OCI-LY7 (cell line): ENCODE results near the gene FOLR1. TPM values are rescaled to one million over a fixed set of nuclear protein-coding genes. Genes with fewer than 3 reads are reported as not detected.
"Not testable (repeated sequence)": the region's sequence is repeated elsewhere in the genome, so short reads cannot be mapped to it uniquely, and the experiment has no call there.

Experiments
- BruUV-seq: library from RNA; stranded (reverse); fragments of 400-500 nt; replicated peaks from 2 replicates; lab custom pipeline; 2021; lab: Mats Ljungman, UMichigan
- CTCF ChIA-PET: fragments of 300-600 bp; sonication (Branson Sonifier 250); formaldehyde crosslinking; loops from one replicate; lab custom pipeline; 2022; ENCODE audit warnings: antibody characterized with exemption; ENCODE audit not compliant: unreplicated experiment; lab: Charles Lee
- POLR2A ChIA-PET: fragments of 300-600 bp; sonication (Branson Sonifier 250); formaldehyde crosslinking; loops from one replicate; lab custom pipeline; 2022; ENCODE audit warnings: antibody characterized with exemption; lab: Charles Lee
- DNase-seq: peaks from one replicate; pipeline ENCODE4 v3.0.0-alpha.2; 2015; ENCODE audit warnings: low spot score
- H2AFZ ChIP-seq: fragments of 200-600 bp; sonication (generic), shearing (Covaris generic); 2 replicates; pipeline ENCODE4 v1.6.1; 2014; ENCODE audit warnings: mild to moderate bottlenecking, antibody characterized with exemption, low read length, moderate library complexity
- H3K27ac ChIP-seq: fragments of 200-600 bp; sonication (generic); 2 replicates; pipeline ENCODE4 v1.5.1; 2014; ENCODE audit warnings: mixed run types, low read depth, mild to moderate bottlenecking, moderate library complexity, low read length, inconsistent platforms; ENCODE audit not compliant: poor library complexity, severe bottlenecking
- H3K36me3 ChIP-seq: fragments of 200-600 bp; sonication (generic); 2 replicates; pipeline ENCODE4 v1.6.1; 2014; ENCODE audit warnings: mild to moderate bottlenecking, antibody characterized with exemption, low read length, moderate library complexity, mixed read lengths; ENCODE audit not compliant: insufficient read depth
- H3K4me1 ChIP-seq: fragments of 200-600 bp; sonication (generic); 2 replicates; pipeline ENCODE4 v1.5.1; 2014; ENCODE audit warnings: mild to moderate bottlenecking, low read length; ENCODE audit not compliant: insufficient read depth, poor library complexity, severe bottlenecking
- H3K4me2 ChIP-seq: fragments of 200-600 bp; sonication (generic); 2 replicates; pipeline ENCODE4 v1.6.1; 2014; ENCODE audit warnings: mild to moderate bottlenecking, low read length
- H3K4me3 ChIP-seq: fragments of 200-600 bp; sonication (generic); 2 replicates; pipeline ENCODE4 v1.5.1; 2014; ENCODE audit warnings: mild to moderate bottlenecking, low read depth, low read length; ENCODE audit not compliant: poor library complexity, severe bottlenecking
- H3K79me2 ChIP-seq: fragments of 200-600 bp; sonication (generic); 2 replicates; pipeline ENCODE4 v1.6.1; 2016; ENCODE audit warnings: low read depth, mild to moderate bottlenecking, low read length, moderate library complexity, mixed read lengths; ENCODE audit not compliant: insufficient read depth
- H3K9me2 ChIP-seq: fragments of 200-600 bp; sonication (generic); 2 replicates; pipeline ENCODE4 v1.6.1; 2016; ENCODE audit warnings: mild to moderate bottlenecking, low read length, mixed read lengths; ENCODE audit not compliant: insufficient read depth
- H3K9me3 ChIP-seq: fragments of 200-600 bp; sonication (generic); 2 replicates; pipeline ENCODE4 v1.6.1; 2014; ENCODE audit warnings: mild to moderate bottlenecking, mixed run types, low read length, mixed read lengths
- H4K20me1 ChIP-seq: fragments of 200-600 bp; sonication (generic); 2 replicates; pipeline ENCODE4 v1.6.1; 2014; ENCODE audit warnings: mild to moderate bottlenecking, antibody characterized with exemption, low read length, moderate library complexity, mixed read lengths; ENCODE audit not compliant: insufficient read depth
- EZH2phosphoT487 ChIP-seq: fragments of 200-600 bp; sonication (generic); IDR thresholded peaks from 2 replicates; pipeline ENCODE4 v1.6.1; 2018; ENCODE audit warnings: low read depth, borderline replicate concordance, mild to moderate bottlenecking, mixed run types, antibody characterized with exemption, low read length, moderate library complexity, mixed read lengths
- intact Hi-C: fragments of 100-400 bp; cut with micrococcal nuclease; formaldehyde crosslinking; loops from one replicate; pipeline ENCODE4 v1.10.0; 2022; ENCODE audit not compliant: unreplicated experiment
- total RNA-seq, 2 experiments: library from RNA; depleted of rRNA in 1 of 2; stranded (reverse); fragments of >200 nt in 1 of 2; shearing (Covaris generic) in 1 of 2; gene quantifications; 2 replicates each; pipeline ENCODE4 v1.2.3, GENCODE V29; 2014 to 2022
- TF ChIP-seq, protein P1 (sequence below): fragments of 200-600 bp; sonication (generic); conservative IDR thresholded peaks from 2 replicates; pipeline ENCODE4 v1.5.1; 2014; ENCODE audit warnings: mild to moderate bottlenecking, antibody characterized with exemption, low read length, moderate library complexity, mixed read lengths

FOLR1 gene
- total RNA-seq, 2 experiments from 2014 or later: not detected

DNA sequence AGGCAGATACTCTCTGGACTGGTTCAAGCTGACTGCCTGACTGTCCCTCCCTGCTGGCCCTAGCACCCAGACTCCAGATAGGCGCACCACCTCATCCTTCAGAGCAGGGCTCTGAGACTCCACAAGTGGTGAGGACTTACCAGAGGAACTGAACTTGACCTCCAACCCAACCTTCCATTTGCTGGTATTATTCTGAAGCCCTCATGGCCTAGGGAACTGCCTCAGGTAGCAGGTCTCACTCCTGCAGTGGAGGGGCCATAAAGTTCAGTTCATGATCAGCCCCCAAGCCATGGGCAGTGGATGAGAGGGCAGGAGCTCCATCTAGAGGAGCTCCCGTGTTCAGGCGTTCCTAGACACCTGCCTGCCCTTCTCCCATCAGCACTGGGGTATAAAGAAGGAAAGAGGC, 10.4 kb upstream of the FOLR1 start:
- H3K27ac ChIP-seq, H3K79me2 ChIP-seq, H4K20me1 ChIP-seq, POLR2A ChIA-PET, H3K4me3 ChIP-seq, H3K4me1 ChIP-seq, H3K36me3 ChIP-seq, intact Hi-C loops, H2AFZ ChIP-seq, H3K9me3 ChIP-seq, H3K4me2 ChIP-seq, BruUV-seq, H3K9me2 ChIP-seq, CTCF ChIA-PET: not testable (repeated sequence)
- DNase-seq: peak; percentile 4
- TF ChIP-seq, protein P1, sequence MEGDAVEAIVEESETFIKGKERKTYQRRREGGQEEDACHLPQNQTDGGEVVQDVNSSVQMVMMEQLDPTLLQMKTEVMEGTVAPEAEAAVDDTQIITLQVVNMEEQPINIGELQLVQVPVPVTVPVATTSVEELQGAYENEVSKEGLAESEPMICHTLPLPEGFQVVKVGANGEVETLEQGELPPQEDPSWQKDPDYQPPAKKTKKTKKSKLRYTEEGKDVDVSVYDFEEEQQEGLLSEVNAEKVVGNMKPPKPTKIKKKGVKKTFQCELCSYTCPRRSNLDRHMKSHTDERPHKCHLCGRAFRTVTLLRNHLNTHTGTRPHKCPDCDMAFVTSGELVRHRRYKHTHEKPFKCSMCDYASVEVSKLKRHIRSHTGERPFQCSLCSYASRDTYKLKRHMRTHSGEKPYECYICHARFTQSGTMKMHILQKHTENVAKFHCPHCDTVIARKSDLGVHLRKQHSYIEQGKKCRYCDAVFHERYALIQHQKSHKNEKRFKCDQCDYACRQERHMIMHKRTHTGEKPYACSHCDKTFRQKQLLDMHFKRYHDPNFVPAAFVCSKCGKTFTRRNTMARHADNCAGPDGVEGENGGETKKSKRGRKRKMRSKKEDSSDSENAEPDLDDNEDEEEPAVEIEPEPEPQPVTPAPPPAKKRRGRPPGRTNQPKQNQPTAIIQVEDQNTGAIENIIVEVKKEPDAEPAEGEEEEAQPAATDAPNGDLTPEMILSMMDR: peak; percentile 39; the same call in 1 of the 2 replicates

DNA sequence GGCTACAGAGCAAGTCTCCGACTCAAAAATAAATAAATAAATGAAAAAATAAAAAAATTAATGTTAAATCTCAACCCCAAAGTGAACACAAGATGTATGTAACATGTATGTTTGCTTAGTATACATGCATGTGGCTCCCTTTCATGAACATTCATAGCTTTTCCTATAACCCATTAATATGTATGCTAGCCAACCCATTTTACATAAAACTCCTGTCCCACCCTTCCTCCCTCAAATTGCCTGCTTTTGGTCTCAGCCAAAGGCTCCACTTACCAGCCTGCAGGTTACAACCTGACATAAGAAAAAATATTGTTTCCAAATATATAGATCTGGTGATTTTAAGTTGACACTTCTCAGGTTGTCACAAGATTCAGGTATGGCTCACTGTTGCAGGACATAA, 3.7 kb upstream of the FOLR1 start:
- no peak overlapping the region for H2AFZ ChIP-seq
- H3K4me1 ChIP-seq: no peaks in the 10 kb centered on the region
- no peaks in the 10 kb centered on the region for H3K36me3 ChIP-seq
- no peak overlapping the region for H3K27ac ChIP-seq
- no peak overlapping the region for H3K4me3 ChIP-seq
- H3K9me3 ChIP-seq: no peaks in the 10 kb centered on the region
- no peak for DNase-seq
- no peak overlapping the region for H3K4me2 ChIP-seq
- H3K79me2 ChIP-seq: no peaks in the 10 kb centered on the region
- POLR2A ChIA-PET: no interaction called here
- no peaks in the 10 kb centered on the region for H4K20me1 ChIP-seq
- BruUV-seq: no TSS peak
- no peak for TF ChIP-seq EZH2phosphoT487
- TF ChIP-seq, protein P1: no peak
- CTCF ChIA-PET: interaction anchor here (1.1 kb wide), 1 partner anchor 203 kb away, joined by 3 read pairs; no protein-coding TSS in a partner anchor
- no peaks in the 10 kb centered on the region for H3K9me2 ChIP-seq
- intact Hi-C loops: no loop called here

DNA sequence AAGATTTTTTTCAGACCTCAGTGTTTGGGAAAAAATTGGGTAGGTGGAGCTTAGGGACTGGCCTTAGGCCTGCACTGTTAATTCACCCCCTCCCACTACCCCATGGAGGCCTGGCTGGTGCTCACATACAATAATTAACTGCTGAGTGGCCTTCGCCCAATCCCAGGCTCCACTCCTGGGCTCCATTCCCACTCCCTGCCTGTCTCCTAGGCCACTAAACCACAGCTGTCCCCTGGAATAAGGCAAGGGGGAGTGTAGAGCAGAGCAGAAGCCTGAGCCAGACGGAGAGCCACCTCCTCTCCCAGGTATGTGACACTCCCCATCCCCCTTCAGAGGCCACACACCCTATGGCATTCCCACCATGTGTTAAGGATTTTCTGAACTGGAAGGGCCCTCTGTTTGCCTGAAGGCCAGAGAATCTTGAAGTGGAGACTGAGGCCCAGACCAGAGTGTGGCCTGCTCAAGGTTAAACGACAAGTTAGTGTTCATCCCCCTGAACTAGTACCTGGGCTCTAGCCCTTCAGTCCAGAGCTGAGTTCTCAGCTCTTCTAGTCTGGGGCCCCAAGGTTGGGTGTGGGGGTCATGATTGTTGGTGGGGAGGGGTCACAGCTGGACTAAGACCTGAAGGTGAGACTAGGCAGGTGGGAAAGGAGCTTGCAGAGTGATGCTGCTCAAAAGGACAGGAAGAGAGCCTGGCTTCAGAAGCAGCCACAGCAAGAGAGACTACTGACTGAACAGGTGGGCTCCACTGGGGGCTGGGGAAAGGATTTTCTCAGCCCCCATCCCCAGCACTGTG, 2.3 kb upstream of the FOLR1 start:
- BruUV-seq: no TSS peak
- intact Hi-C loops: no loop called here
- H2AFZ ChIP-seq: no peak overlapping the region
- no peaks in the 10 kb centered on the region for H3K9me2 ChIP-seq
- ChIA-PET POLR2A (no interaction called here), CTCF (interaction anchor here (1.1 kb wide), 1 partner anchor 202 kb away, joined by 3 read pairs; no protein-coding TSS in a partner anchor)
- H3K4me1 ChIP-seq: no peaks in the 10 kb centered on the region
- H3K9me3 ChIP-seq: no peaks in the 10 kb centered on the region
- no peaks in the 10 kb centered on the region for H3K36me3 ChIP-seq
- TF ChIP-seq EZH2phosphoT487: no peak
- no peak for DNase-seq
- H4K20me1 ChIP-seq: no peaks in the 10 kb centered on the region
- H3K79me2 ChIP-seq: no peaks in the 10 kb centered on the region
- no peak overlapping the region for H3K4me3 ChIP-seq
- no peak overlapping the region for H3K27ac ChIP-seq
- H3K4me2 ChIP-seq: no peak overlapping the region
